RWPE1 (cell line): ENCODE data around the gene ENDOU.
A peak's percentile ranks its signal among the peaks of the same experiment; 100 is the strongest.

Source experiments
- CTCF ChIA-PET: fragments of 350-600 bp; sonication (Branson Sonifier 250); formaldehyde crosslinking; extraction: SDS; loops from one replicate; lab custom pipeline; 2021; lab: Yijun Ruan, JAX
- POLR2A ChIA-PET: fragments of 400-600 bp; formaldehyde crosslinking; extraction: SDS; loops from one replicate; lab custom pipeline; 2020; ENCODE audit warnings: antibody characterized with exemption; ENCODE audit not compliant: low non-redundant PET; lab: Yijun Ruan, JAX
- DNase-seq: peaks from one replicate; pipeline ENCODE4 v3.0.0; 2012; ENCODE audit warnings: low spot score
- H3K27ac ChIP-seq: fragments of 450-650 bp; 2 replicates; pipeline ENCODE4 v1.5.1; 2017
- TF ChIP-seq, protein P1 (sequence below): fragments of 450-650 bp; conservative IDR thresholded peaks from 2 replicates; pipeline ENCODE4 v1.5.1; 2017; ENCODE audit warnings: low read depth, mild to moderate bottlenecking

The ENDOU gene

DNA sequence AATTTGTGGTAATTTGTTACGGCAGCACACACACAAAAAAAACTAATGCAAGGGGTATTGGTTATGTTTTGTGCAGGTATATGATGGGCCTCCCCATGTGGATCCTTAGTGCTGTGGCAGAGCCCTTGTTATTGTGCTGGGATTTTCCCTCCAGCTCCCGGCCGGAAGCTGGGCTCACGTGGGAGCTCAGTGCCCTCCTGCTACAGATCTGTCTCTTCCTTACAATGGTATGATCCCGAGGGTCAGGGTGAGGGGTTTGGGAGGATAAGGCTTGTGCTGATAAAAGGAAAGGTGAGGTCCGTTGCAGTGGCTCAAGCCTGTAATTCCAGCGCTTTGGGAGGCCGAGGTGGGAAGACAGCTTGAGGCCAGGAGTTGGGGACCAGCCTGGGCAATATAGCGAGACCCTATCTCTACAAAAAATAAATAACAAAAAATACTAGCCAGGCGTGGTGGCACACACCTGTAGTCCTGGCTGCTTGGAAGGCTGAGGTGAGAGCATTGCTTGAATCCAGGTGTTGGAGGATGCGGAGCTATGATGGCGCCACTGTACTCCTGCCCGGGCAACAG lies 46.9 kb upstream of the ENDOU start:
- POLR2A ChIA-PET, result interaction anchor here (0.6 kb wide), 1 partner anchor 14 kb away, joined by 3 read pairs; no protein-coding TSS in a partner anchor
- peak overlapping the region; percentile 68; the same call in 1 of the 2 replicates for H3K27ac ChIP-seq
- CTCF ChIA-PET, result interaction anchor here (0.5 to 11.5 kb wide), 10 partner anchors 9 to 98 kb away, joined by 3 to 167 read pairs (median 5); partner anchors contain the start of gene RAPGEF3
- TF ChIP-seq, protein P1, sequence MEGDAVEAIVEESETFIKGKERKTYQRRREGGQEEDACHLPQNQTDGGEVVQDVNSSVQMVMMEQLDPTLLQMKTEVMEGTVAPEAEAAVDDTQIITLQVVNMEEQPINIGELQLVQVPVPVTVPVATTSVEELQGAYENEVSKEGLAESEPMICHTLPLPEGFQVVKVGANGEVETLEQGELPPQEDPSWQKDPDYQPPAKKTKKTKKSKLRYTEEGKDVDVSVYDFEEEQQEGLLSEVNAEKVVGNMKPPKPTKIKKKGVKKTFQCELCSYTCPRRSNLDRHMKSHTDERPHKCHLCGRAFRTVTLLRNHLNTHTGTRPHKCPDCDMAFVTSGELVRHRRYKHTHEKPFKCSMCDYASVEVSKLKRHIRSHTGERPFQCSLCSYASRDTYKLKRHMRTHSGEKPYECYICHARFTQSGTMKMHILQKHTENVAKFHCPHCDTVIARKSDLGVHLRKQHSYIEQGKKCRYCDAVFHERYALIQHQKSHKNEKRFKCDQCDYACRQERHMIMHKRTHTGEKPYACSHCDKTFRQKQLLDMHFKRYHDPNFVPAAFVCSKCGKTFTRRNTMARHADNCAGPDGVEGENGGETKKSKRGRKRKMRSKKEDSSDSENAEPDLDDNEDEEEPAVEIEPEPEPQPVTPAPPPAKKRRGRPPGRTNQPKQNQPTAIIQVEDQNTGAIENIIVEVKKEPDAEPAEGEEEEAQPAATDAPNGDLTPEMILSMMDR, result no peak
- DNase-seq, result no peak

DNA sequence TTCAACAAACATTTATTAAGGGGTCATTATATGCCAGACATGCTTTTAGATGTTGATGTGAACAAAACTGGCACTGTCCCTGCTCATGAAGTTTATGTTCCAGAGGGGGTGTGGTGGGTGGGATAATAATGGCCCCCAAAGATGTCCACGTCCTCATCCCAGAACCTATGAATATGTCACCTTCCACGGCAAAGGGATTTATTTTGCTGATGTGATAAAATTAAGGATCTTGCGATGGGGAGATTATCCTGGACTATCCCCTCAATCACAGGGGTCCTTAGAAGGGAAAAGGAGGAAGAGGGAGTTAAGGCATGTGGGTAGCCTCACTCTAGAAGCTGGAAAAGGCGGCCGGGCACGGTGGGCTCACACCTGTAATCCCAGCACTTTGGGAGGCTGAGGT lies 46.0 kb upstream of the ENDOU start:
- no peak overlapping the region for H3K27ac ChIP-seq
- TF ChIP-seq, protein P1, result no peak
- CTCF ChIA-PET, result interaction anchor here (11.5 kb wide), 1 partner anchor 29 kb away, joined by 167 read pairs; no protein-coding TSS in a partner anchor
- no peak for DNase-seq
- POLR2A ChIA-PET, result no interaction called here

DNA sequence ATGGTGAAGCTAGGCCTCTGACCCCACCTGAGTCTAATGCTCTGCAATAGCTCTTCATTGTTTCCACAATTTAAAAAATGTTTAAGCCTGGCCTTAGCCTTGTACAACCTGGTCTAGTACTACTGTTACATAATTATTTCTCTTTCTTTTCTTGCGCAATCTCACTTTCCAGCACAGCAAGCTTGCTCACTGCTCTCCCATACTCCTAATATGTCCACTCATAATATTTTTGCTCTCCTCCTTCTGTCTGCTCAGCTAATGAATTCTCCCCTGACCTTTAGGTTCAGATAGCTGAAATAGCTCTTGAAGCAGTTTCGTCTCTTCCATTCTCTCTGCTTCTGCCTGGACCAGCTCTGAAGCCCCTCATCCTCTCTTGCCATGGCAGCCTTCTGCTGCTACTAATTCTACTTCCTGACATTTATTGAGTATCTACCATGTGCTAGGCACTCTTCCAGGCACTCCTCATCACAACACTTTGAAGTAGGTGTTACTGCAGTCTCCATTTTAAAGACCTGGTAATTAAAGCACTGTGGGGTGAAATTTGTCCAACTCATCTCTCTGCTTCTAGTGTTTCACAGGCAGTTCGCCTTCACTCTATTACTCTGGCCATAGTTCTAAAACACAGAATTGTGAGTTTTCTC lies 44.9 kb upstream of the ENDOU start:
- no peak for DNase-seq
- TF ChIP-seq, protein P1, result no peak
- H3K27ac ChIP-seq, result peak overlapping the region; percentile 46; the same call in 1 of the 2 replicates
- ChIA-PET CTCF (interaction anchor here (0.8 to 6.1 kb wide), 3 partner anchors 11 to 54 kb away, joined by 3 to 101 read pairs (median 4); no protein-coding TSS in a partner anchor), POLR2A (no interaction called here)

DNA sequence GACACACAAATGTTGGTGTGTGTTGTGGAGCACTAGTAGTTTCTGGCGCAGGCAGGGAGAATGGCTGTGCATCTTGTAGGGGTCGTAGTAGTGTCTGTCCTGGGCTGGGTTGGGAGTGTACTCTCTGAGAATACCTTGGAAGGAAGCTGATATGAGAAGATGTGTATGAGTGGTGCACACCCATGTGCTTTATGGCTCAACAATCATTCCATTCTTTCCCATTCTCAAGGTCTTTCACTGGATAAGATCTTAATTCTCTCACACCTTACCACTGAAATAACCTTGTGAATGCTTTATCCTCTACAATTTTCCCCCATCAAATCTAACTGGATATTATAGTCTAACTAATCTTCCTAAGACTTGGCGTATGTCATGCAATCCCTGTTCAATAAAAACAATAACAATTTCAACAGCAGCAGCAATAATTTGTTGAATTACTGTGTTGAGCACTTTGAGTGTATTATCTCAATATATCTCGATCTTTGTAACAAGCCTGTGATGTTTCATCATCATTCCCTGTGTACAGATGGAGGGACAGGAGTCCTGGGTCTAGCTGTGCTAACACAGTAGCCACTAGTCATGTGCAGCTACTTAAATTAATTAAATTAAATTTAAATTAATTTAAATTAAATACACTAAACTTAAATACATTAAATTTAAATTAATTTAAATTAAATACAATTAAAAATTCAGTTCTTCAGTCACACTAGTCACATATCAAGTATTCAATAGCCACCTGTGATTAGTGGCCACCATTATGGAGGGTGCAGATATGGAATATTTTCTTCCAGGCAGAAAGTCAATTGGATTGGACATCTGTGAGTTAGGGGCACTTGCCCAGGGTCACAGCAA lies 44.2 kb upstream of the ENDOU start:
- no peak for DNase-seq
- H3K27ac ChIP-seq, result peak overlapping the region; percentile 69
- POLR2A ChIA-PET, result no interaction called here
- TF ChIP-seq, protein P1, result no peak
- CTCF ChIA-PET, result interaction anchor here (0.8 to 6.1 kb wide), 3 partner anchors 10 to 54 kb away, joined by 3 to 101 read pairs (median 4); no protein-coding TSS in a partner anchor

DNA sequence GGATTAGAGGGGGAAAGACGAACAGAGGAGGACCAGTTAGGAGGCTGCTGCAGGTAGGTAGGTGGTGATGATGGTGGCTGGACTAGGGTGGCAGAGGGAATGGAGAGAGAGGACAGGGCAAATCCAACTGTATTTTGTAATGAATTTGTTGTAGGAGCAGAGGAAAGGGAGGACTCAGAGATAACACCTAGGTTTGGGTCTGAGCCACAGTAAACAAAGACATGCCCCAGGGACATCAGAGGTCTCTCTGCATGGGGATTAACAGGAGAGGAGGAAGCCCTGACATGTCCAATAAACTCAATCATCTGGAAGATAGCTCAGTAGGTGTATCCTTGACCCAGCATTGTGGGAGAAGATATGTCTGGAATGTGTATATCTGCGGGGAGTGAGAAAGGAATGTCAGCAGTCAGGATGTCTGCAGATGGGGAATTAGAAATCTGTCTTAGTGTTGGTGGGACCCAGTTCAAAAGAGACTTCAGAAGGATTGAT lies 43.1 kb upstream of the ENDOU start:
- POLR2A ChIA-PET, result no interaction called here
- DNase-seq, result peak; percentile 87
- CTCF ChIA-PET, result interaction anchor here (1.5 to 6.1 kb wide), 3 partner anchors 13 to 53 kb away, joined by 7 to 101 read pairs (median 23); no protein-coding TSS in a partner anchor
- TF ChIP-seq, protein P1, result no peak
- H3K27ac ChIP-seq, result peak overlapping the region; percentile 89
